ENCODE data around the gene NPIPA1. TPM values are rescaled to one million over a fixed set of nuclear protein-coding genes. Genes with fewer than 3 reads are reported as not detected.
A peak's percentile ranks its signal among the peaks of the same experiment; 100 is the strongest.

Gene NPIPA1
- total and polyA plus RNA-seq, 2 of the 13 experiments (the other 11 are each of a cell fraction or from before 2014, with no cell fraction given) = 75.9 to 183 TPM

DNA sequence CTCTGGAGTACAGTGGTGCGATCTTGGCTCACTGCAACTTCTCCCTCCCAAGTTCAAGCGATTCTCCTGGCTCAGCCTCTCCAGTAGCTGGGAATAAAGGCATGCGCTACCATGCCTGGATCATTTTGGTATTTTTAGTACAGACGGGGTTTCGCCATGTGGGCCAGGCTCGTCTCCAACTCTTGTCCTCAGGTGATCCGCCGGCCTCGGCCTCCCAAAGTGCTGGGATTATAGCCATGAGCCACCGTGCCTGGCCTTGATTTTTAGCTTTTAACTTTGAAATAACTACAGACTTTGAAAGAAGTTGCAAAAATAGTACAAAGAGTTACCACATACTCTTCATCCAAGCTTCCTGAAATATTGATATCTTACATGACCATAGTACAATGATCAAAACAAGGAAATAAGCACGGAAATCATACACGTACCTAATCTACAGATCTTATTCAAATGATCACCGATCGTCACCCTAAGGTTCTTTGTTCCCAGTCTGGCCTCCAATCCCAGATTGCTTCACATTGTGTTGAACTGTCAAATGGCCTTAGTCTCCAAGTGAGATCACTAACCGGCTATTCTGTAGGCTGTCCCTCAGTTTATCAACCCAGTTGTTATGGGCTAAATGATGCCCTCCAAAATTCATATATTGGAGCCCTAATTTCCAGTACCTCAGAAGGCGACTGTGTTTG is 18.4 kb downstream of the NPIPA1 start (continued):
- no peak for TF ChIP-seq FOXO4 (CRISPR knock-in tag; conservative IDR thresholded peaks at IDR 0.05)
- 0 out of 2 replicates have a peak, but pooled peaks have one; percentile 32 for TF ChIP-seq ZNF230 (CRISPR knock-in tag; IDR thresholded peaks at IDR 0.05)
- TF ChIP-seq JARID2 (CRISPR knock-in tag; IDR thresholded peaks at IDR 0.05; ENCODE audit: insufficient replicate concordance) = no peak
- no peak for TF ChIP-seq EZH2 (conservative IDR thresholded peaks at IDR 0.05; ENCODE audit: low read depth, low read length)
- TF ChIP-seq ZNF253 (CRISPR knock-in tag; IDR thresholded peaks at IDR 0.05; ENCODE audit: borderline replicate concordance) = no peak
- no peak for TF ChIP-seq PAX8 (CRISPR knock-in tag; IDR thresholded peaks at IDR 0.05; ENCODE audit: borderline replicate concordance)
- no peak for TF ChIP-seq THAP9 (CRISPR knock-in tag; IDR thresholded peaks at IDR 0.05; ENCODE audit: borderline replicate concordance)
- TF ChIP-seq SALL1 (CRISPR knock-in tag; IDR thresholded peaks at IDR 0.05) = peak; percentile 41; the same call in 1 of the 2 replicates
- no peak for TF ChIP-seq ARHGAP35 (CRISPR knock-in tag; IDR thresholded peaks at IDR 0.05; ENCODE audit: borderline replicate concordance)
- no peak for TF ChIP-seq KDM2A (CRISPR knock-in tag; IDR thresholded peaks at IDR 0.05; ENCODE audit: borderline replicate concordance, low read depth)
- TF ChIP-seq, protein P1, sequence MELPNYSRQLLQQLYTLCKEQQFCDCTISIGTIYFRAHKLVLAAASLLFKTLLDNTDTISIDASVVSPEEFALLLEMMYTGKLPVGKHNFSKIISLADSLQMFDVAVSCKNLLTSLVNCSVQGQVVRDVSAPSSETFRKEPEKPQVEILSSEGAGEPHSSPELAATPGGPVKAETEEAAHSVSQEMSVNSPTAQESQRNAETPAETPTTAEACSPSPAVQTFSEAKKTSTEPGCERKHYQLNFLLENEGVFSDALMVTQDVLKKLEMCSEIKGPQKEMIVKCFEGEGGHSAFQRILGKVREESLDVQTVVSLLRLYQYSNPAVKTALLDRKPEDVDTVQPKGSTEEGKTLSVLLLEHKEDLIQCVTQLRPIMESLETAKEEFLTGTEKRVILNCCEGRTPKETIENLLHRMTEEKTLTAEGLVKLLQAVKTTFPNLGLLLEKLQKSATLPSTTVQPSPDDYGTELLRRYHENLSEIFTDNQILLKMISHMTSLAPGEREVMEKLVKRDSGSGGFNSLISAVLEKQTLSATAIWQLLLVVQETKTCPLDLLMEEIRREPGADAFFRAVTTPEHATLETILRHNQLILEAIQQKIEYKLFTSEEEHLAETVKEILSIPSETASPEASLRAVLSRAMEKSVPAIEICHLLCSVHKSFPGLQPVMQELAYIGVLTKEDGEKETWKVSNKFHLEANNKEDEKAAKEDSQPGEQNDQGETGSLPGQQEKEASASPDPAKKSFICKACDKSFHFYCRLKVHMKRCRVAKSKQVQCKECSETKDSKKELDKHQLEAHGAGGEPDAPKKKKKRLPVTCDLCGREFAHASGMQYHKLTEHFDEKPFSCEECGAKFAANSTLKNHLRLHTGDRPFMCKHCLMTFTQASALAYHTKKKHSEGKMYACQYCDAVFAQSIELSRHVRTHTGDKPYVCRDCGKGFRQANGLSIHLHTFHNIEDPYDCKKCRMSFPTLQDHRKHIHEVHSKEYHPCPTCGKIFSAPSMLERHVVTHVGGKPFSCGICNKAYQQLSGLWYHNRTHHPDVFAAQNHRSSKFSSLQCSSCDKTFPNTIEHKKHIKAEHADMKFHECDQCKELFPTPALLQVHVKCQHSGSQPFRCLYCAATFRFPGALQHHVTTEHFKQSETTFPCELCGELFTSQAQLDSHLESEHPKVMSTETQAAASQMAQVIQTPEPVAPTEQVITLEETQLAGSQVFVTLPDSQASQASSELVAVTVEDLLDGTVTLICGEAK (IDR thresholded peaks at IDR 0.05) = no peak
- TF ChIP-seq, protein P1 (CRISPR knock-in tag; IDR thresholded peaks at IDR 0.05) = no peak
